Measurements from ENCODE around the gene ZC3H12C.
"Not testable (repeated sequence)": the region's sequence is repeated elsewhere in the genome, so short reads cannot be mapped to it uniquely, and the experiment has no call there.

ZC3H12C gene

DNA sequence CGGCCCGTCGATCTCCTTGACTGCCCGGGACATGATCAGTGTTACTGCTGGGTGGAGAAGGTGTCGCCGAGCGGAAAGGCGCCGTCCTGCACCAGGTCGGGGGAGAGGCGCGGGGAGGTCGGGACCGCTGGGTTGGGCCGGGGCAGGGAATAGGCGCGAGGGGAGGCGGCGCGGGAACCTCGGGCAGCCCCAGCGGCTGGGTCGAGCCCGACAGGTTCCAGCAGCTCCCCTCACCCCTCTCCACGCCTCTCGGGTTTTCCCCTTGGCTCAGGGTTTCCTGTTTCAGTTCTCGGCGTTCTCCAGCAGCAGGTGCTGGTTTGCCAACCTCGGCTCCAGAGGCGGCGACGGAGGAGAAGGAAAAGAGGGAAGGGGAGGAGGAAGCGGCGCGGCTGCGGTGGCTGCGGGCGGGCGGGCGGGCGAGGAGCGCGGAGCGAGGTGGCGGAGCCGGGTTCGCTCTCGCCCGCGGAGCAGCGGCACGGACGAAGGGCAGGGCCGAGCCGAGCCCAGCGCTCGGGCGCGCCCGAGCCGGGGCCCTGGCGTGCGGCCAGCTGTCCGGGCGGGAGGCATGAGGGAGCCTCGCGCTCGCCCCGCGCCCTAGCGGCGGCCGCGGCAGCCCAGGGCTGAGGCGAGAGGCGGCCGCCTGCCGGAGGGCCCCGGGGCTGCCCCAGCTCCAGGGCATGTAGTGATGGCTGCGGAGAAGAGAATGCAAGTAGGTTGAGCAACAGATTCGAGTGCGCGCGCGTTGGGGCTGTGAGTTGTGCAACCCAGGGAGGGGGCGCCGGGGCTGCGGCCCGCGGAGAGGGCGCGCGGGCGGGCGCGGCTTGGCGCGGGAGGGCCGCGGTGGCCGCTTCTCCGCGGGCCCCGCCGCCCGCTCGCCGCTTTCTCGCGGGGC lies at the start of gene ZC3H12C:
Gene ZC3H12C (plus strand): TSS at position 878 of the 892 bp plus-strand sequence. CDS start 20 bp downstream, outside the sequence.
- peak; percentile 54 to 62 for ATAC-seq

DNA sequence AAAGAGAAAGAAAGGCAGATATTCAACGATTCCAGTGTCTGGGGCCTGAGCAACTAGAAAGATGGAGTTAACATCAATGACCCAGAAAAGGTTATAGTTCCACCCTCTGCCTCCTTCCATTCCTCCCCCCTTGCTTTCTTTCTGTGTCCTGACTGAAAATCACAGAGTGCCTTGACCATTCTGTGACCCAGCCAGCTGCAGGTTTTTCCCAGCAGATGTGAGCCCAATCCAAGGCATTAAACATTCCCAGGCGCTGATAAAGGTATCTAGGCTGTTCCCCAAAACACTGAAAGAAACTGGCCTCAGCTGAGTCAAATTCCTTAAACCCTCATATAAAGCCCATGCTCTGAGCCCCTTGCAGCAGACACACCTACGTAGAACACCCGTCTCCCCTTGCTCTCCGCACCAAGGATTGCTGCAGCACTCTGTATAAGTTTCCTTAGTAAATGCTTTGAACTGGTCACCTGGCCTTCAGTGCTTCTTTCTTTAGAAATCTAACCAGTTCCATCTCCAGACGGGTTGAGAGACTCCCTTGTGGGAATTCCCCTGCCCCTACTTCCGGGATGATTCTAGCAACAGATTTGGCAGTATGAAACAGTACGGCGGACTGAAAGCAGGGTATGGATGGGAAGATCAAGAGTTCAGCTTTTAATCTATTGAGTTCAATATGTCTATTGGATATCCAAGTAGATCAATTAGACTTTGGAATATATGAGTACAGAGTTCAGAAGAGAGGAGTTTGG lies 48.8 kb upstream of the ZC3H12C start:
- no peak for ATAC-seq

DNA sequence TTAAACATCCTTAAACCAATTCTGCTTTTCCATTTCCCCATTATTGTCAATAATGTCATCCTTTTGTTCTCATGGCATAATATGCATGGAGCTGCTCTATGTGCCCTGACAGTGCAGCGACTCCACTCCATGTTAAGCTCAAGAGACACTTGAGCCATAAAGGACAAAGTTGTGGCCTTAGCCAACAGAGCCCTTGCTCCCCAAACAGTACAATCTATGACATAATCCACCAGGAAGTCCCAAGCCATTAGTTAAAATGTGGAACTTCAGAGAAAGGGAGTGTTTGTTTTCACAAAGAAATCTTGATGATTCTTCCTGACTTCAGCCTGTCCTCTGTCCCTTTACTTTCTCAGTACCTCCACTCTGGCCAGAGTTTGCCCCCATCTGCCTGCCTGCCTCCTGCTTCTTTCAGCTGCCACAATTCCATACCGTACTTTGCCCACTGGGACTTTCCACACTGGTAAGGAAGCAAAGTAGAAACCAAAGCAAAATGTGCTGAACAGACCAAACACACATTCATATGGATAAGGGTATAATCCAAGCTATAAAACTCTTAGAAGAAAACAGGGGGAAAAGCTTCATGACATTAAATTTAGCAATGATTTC lies 46.3 kb upstream of the ZC3H12C start:
- no peak for ATAC-seq

DNA sequence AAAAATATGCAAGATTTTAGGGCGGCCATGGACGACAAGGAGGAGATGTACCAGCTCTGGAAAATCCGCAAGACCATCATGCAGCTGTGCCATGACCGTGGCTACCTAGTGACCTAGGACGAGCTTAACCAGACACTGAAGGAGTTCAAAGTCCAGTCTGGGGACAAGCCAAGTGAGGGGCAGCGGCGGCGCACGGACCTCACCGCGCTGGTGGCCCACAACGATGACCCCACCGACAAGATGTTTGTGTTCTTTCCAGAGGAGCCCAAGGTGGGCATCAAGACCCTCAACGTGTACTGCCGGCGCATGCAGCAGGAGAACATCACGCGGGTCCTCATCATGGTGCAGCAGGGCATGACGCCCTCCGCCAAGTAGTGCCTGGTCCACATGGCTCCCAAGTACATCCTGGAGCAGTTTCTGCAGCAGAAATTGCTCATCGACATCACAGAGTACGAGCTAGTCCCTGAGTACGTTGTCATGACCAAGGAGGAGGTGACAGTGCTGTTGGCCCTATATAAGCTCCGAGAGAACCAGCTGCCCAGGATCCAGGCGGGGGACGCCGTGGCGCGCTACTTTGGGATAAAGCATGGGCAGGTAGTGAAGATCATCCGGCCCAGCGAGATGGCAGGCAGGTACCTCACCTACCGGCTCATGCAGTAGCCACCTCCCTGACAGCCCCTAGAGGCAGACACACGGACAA lies 43.5 kb upstream of the ZC3H12C start:
- ATAC-seq: no peak

DNA sequence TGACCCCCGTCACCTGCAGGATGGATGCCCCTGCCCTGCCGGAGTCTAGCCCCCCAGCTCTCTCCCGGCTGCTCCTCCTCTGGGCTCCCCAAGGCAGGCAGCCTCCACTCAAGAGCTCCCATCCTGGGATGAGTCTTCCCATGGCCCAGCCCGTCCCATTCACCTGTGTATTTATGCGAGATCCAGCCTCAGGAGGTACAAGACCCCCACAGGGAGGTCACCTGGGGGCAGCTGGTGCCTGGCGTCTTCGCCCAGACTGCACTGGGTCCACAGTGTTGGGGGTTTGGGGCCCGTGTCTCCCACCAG lies 43.0 kb upstream of the ZC3H12C start:
- ATAC-seq: no peak

DNA sequence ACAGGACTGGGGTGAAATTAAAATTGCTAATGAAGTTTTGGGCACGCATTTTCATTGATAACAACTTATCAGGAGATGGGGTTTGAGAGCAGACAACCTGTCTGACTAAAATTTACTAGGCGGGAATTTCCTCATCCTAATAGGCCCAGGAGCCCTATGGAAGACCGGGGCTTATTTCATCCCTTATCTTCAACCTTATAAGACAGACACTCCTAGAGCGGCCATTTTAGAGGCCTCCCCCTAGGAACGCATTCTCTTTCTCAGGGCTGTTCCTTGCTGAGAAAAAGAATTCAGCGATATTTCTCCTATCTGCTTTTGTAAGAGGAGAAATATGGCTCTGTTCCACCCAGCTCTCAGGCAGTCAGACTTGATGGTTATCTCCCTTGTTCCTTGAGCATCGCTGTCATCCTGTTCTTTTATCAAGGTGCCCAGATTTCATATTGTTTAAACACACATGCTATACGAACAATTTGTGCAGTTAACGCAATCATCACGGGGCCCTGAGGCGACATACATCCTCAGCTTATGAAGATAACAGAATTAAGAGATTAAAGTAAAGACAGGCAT lies 39.3 kb upstream of the ZC3H12C start:
- no peak for ATAC-seq

DNA sequence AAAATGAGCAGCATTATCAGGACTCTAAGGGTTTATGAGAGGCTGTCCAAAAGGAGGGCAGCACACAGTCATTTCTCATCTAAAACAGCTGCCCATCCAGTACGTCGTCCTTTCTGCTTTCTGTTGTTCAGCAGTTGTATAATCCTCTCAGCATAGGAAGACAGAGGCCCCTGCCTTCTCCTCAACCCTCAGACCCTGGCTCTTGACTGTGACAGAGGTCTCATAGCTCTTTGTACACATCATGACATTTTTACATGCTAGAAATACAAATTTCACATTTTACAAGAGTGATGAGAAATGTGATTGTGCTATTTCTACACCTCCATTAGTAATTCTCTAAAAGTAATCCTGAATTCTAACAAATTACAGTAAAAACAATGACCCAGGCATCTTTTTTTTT lies 36.2 kb upstream of the ZC3H12C start:
- ATAC-seq: no peak

DNA sequence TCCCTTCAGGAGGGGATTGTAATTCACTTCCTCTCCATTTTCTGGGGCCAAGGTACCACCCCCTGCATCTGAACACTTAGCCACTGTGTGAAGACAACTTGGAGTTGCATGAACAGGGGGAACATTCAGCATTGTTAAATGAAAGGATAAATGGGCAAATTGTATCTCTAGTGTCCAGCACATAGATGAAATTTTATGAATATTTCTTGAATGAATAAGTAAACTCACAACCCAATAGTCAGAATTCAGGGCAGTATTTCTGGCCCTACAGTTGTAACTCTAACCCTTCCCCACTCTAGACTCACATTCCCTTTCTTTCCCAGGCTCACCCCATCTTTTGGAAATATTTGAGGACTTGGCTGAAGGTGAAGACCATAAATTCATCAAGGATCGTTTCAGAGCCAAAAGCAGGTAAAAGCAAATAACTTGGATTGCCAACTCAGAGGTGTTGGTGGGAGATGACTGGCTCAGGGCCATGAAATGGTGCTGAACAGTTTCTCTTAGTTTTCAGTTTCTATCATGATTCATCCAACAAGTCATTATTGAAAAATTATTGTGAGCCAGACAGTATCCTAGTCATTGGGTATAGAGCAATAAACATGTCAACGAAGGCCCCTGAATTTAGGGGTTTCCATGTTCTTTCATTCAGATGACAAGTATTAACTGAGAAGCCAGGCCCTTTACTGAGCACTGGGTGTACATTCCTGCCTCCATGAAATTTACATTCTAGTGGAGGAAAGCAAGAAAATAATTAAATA lies 33.3 kb upstream of the ZC3H12C start:
- ATAC-seq: no peak

DNA sequence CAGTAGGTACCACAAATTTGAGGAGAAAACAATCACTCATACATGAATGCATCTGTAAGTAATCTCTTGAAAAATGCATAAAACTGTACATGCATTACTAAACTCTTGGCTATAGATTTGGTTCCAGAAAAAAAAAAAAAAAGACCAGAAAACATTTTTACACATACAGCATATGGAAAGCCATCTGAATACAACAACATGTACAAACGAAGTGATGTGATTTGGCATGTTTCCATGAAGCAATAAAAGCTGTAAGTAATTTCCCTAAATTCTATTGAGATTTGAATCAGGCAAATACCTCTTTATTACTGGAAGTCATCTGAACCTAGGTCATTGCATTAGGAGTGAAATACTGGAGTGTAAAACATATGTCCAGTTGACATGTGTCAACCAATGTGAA lies 31.9 kb upstream of the ZC3H12C start:
- no peak for ATAC-seq

DNA sequence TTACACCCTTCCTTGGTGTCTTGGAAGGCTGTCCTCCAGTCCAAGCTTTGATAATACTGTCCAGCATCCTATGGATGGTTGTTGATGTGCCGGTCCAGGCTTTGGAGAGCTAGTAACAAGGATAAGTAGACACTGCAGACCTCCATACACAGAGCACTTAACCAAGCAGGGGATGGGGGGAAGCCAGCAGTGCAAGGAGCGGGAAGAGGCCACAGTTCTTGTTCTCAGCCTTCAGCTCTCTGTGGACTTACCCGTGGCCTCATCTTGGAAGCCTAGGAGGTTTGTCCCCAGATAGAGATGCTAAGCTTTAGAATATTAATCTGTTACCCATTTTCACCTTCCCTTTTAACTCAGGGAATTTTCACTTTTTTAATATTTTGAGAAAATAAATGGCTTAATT lies 30.9 kb upstream of the ZC3H12C start:
- no peak for ATAC-seq

DNA sequence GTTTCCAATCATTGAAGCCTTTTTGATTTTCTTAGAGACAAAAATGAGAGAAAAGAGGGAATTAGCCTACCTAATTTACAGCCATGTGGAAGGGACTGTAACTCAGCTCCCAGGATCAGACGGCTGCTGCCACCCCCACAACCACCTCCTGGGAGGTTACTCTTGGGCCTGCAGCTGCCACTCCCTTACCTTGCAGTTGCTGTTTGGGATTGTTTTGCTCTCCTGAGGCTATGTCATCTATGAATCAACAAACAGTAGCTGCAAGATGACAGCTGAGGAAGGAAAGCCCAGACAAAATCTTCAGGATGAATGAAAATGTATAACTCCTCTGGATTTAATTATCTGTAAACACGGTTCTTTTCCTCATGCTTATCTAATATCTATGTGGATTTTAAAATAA lies 28.0 kb upstream of the ZC3H12C start:
- no peak for ATAC-seq

DNA sequence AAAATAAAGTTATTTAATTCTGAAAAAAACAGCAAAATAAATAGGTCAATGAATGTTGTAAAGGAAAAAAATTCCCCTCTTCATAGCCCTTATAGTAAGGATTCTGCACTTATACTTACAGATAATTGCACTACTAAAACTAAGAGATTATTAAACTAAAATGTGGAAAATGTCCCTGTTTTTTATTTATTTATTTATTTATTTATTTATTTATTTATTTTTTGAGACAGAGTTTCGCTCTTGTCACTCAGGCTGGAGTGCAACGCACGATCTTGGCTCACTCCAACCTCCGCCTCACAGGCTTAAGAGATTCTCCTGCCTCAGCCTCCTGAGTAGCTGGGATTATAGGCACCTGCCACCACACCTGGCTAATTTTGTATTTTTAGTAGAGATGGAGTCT lies 25.2 kb upstream of the ZC3H12C start:
- not testable (repeated sequence) for ATAC-seq

DNA sequence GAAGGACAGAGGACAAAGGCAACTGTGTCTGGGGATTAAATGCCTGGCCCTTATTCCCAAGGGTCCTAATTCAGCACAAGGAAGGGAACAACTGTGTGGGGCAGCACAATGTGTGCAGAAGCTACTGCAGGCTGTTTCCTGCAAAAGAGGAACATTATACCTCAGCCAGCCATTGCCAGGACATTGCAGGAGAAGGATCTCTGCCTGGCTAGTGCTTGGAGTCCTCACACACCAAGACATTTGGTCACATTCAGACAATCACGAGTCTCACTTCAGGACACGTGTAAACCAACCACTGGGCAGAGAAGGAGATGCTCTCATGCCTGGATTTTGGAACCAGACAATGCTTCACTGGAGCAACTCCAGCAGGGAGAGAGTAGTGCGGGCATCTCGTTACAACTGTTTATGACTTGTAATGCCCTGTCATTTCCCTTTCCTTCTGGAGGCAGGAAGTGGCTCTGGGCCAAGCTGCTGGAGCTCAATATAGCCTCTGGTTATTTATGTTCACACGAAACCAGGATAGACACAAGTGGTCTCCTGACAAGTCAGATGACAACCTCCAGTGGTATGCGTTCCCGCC lies 23.9 kb upstream of the ZC3H12C start:
- ATAC-seq: no peak

DNA sequence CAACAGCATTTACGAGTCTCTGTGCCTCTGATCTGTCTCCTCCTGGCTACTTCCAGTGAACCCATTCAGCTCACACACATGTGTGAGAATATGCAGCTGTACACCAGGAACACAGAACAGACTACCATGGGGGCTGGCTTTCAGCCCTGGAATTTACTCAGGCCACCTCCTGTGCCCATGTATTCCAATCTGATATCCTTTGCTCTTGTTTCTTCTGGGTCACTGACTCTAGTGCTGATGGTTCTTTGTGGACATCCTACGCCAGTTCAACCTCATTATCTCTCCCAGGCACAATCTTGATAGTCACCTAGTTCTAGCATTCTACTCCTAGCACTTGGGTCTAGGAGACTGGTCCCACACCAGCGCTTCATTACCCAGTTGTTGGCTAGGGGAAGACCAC lies 23.0 kb upstream of the ZC3H12C start:
- no peak for ATAC-seq

DNA sequence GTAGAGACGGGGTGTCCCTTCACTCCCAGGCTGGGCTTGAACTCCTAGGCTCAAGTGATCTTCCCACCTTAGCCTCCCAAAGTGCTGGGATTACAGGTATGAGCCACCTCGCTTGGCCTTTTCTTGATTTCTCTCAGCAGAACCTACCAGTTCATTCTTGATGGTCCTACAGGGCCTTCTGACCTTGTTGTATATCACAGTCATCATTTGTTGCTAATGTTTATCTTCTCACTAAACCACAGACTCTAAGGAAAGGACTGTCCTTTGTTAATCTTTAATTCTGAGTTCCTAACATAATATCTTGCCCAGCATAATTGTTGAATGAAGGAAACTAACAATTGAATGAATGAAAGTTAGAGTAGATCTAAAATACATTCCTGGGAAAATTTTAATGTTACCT lies 22.0 kb upstream of the ZC3H12C start:
- no peak for ATAC-seq

DNA sequence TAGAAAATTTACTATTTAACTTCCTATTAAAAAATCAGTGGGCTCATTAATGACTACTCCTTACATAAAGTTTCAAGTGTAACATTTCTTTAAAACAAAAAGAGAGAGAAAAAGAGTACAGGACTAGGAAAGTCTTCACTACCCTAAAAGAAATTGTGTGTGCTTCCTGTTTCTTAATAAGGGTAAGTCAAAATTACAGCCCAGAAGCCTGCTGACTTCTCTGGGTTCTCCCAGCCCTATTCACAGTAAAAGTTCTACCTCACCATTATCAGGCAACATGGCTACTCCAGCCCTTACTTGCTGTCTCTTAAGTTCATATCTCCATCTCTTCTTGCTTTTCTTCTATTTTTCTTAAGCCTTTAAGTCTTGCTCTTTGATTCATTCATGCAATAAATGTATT lies 20.3 kb upstream of the ZC3H12C start:
- ATAC-seq: no peak

DNA sequence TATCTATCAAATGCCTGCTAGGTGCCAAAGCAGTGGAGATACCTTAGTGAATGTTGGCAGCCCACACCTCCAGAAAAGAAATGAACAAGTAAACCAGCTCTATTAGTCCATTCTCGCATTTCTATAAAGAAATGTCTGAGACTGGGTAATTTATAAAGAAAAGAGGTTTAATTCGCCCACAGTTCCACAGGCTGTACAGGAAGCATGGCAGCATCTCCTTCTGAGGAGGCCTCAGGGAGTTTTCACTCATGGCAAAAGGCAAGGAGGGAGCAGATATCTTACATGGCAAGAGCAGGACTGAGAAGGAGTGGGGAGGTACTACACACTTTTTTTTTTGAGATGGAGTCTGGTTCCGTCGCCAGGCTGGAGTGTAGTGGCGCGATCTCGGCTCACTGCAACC lies 18.7 kb upstream of the ZC3H12C start:
- no peak for ATAC-seq

DNA sequence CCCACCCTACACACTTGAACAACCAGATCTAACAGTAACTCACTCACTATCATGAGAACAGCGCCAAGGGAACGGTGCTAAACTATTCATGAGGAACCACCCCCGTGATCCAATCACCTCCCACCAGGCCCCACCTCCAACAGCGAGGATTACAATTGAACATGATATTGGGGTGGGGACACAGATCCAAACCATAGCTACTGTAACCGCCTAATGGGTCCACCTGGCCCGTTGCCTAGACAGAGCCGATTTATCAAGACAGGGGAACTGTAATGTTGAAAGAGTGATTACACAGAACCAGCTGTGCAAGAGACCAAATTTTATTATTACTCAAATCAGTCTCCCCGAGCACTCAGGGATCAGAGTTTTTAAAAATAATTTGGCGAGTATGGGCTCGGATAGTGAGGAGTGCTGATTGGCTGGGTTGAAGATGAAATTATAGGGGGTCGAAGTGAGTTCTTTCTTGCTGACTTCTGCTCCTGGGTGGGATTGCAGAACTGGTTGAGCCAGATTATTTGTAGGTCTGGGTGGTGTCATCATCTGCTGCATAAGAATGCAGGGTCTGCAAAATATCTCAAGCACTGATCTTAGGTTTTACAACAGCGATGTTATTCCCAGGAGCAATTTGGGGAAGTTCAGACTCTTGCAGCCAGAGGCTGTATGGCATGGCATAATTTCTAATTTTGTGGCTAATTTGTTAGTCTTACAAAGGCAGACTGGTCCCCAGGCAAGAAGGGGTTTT lies 17.9 kb upstream of the ZC3H12C start:
- ATAC-seq: no peak

DNA sequence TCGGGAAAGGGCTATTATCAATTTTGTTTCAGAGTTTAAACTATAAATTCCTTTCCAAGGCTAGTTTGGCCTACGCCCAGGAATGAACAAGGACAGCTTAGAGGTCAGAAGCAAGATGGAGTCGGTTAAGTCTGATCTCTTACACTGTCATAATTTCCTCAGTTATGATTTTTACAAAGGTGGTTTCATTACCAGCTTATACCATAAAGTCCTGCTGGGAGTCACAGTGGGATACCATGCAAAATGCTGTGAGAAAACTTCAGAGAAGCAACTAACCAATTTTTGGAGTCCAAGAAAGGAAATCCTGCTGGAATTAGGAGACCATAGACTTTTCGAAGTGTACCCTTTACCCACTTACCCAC lies 17.4 kb upstream of the ZC3H12C start:
- ATAC-seq: no peak

DNA sequence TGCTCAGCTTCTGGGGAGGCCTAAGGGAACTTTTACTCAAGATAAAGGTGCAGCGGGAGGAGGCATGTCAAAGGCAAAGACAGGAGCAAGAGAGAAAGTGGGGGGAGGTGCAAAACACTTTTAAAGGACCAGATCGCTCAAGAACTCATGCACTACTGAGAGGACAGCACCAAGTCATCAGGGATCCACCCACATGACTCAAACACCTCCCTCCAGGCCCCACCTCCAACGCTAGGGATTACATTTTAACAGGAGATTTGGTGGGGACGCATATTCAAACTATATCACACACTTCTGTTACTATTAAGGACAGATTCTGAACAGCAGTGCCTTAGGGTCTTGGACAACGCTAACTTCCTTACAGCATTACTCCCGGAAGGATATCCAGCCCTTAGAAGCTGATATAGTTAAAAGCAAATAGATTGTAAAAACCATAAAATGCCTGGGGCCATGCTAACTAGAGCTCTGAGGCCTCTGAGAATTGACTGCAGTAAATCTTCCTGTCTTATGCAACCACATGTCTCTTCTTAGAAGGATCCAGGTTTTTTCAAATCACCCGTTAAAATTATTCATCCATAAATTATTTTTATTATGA lies 16.7 kb upstream of the ZC3H12C start:
- ATAC-seq: no peak

DNA sequence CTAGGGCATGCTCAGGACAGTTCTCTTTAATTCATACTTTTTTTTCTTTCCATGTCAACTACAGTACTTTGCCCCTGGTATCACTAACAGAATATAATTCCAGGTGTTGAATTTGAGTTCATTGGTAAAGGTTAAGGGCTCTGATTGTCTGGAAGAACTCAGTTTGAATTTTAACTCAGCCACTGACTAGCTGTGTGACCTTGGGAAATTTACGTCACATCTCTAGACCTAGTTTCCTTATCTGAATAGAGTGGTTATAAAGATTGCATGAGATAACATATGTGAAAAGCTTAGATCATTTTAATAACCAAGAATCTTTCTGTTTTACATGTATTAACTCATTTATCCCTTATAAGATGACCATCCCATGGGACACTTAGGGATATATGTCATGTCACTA lies 15.8 kb upstream of the ZC3H12C start:
- ATAC-seq: peak; percentile 34 to 36

Measured in activated CD4-positive, CD25-positive, alpha-beta regulatory T cell treated with anti-CD3 and anti-CD28 coated beads, Interleukin-2, amount 50 U/mL, for 24 hours (primary cell).